AML-193 (cell line): Measurements from ENCODE around the gene PTPRD.

Source experiments
- DNase-seq, 2 experiments: peaks; one replicate each; lab custom pipeline; 2025; lab: John Stamatoyannopoulos, UW

The PTPRD gene

GRCh38 chr9:8390571-8390970, 2222.2 kb downstream of the PTPRD start:
- DNase-seq = no peak

- no peak for DNase-seq
Measured at GRCh38 chr9:8389531-8389930, 2223.3 kb downstream of the PTPRD start.

GRCh38 chr9:8388132-8388531, 2224.7 kb downstream of the PTPRD start:
- DNase-seq = no peak

- DNase-seq = peak; percentile 31 to 33
Measured at GRCh38 chr9:8384091-8384490, 2228.7 kb downstream of the PTPRD start.

GRCh38 chr9:8382777-8383527, 2229.8 kb downstream of the PTPRD start:
- DNase-seq = no peak

- no peak for DNase-seq
Measured at GRCh38 chr9:8382266-8382665, 2230.5 kb downstream of the PTPRD start.

GRCh38 chr9:8381601-8382000, 2231.2 kb downstream of the PTPRD start:
- no peak for DNase-seq

GRCh38 chr9:8374471-8374870, 2238.3 kb downstream of the PTPRD start:
- no peak for DNase-seq

GRCh38 chr9:8371686-8372085, 2241.1 kb downstream of the PTPRD start:
- DNase-seq = no peak

- DNase-seq = no peak
Measured at GRCh38 chr9:8366161-8366926, 2246.5 kb downstream of the PTPRD start.

- no peak for DNase-seq
Measured at GRCh38 chr9:8365466-8366160, 2247.2 kb downstream of the PTPRD start.

- no peak for DNase-seq
Measured at GRCh38 chr9:8365029-8365428, 2247.8 kb downstream of the PTPRD start.

GRCh38 chr9:8364026-8364752, 2248.6 kb downstream of the PTPRD start:
- no peak for DNase-seq

- DNase-seq = no peak
Measured at GRCh38 chr9:8362250-8362649, 2250.6 kb downstream of the PTPRD start.

- DNase-seq = no peak
Measured at GRCh38 chr9:8361364-8361763, 2251.4 kb downstream of the PTPRD start.

- no peak for DNase-seq
Measured at GRCh38 chr9:8356406-8356805, 2256.4 kb downstream of the PTPRD start.

- DNase-seq = no peak
Measured at GRCh38 chr9:8351436-8351835, 2261.4 kb downstream of the PTPRD start.

GRCh38 chr9:8349901-8350300, 2262.9 kb downstream of the PTPRD start:
- no peak for DNase-seq

GRCh38 chr9:8349376-8349775, 2263.4 kb downstream of the PTPRD start:
- no peak for DNase-seq

- no peak for DNase-seq
Measured at GRCh38 chr9:8348756-8349155, 2264.0 kb downstream of the PTPRD start.

- no peak for DNase-seq
Measured at GRCh38 chr9:8346296-8346695, 2266.5 kb downstream of the PTPRD start.
